Panc1 (cell line): ENCODE measurements around the gene ENOSF1.

Source experiments
- POLR2AphosphoS5 ChIP-seq: IDR thresholded peaks from 2 replicates; pipeline ENCODE4 v1.6.1; 2012; ENCODE audit warnings: mild to moderate bottlenecking, low read depth, low read length, moderate library complexity
- SIN3A ChIP-seq: IDR thresholded peaks from 2 replicates; pipeline ENCODE4 v1.6.1; 2012; ENCODE audit warnings: low read depth, mild to moderate bottlenecking, low read length, moderate library complexity, borderline replicate concordance; ENCODE audit not compliant: insufficient read depth
- TCF7L2 ChIP-seq: IDR thresholded peaks from 2 replicates; pipeline ENCODE4 v1.6.1; 2011; ENCODE audit warnings: mild to moderate bottlenecking, low read depth, low read length, inconsistent platforms
- TF ChIP-seq, protein P1 (sequence below): fragments of 450-650 bp; IDR thresholded peaks from 2 replicates; pipeline ENCODE4 v1.5.1; 2017; ENCODE audit warnings: mild to moderate bottlenecking
- TF ChIP-seq, protein P2 (sequence below), 2 experiments: IDR thresholded peaks; 2 replicates each; pipeline ENCODE4 v1.6.1; 2011 to 2012; ENCODE audit warnings: low read depth in 2 of 2, control low read depth in 1 of 2, low read length in 1 of 2, mild to moderate bottlenecking in 1 of 2, moderate library complexity in 1 of 2; ENCODE audit not compliant: insufficient read depth in 1 of 2

DNA sequence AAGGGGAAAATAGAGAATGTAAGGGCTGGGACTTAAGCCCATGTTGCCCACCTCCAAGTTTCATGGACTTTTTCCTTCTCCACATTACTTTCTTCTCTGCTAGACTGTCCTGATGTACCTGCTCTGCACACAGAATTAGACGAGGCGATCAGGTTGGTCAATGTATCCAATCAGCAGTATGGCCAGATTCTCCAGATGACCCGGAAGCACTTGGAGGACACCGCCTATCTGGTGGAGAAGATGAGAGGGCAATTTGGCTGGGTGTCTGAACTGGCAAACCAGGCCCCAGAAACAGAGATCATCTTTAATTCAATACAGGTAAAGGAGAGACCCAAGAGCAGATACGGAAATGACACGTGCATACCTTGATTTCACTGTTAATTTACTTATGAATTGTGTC, 71.2 kb downstream of the ENOSF1 start:
- TF ChIP-seq, protein P1, sequence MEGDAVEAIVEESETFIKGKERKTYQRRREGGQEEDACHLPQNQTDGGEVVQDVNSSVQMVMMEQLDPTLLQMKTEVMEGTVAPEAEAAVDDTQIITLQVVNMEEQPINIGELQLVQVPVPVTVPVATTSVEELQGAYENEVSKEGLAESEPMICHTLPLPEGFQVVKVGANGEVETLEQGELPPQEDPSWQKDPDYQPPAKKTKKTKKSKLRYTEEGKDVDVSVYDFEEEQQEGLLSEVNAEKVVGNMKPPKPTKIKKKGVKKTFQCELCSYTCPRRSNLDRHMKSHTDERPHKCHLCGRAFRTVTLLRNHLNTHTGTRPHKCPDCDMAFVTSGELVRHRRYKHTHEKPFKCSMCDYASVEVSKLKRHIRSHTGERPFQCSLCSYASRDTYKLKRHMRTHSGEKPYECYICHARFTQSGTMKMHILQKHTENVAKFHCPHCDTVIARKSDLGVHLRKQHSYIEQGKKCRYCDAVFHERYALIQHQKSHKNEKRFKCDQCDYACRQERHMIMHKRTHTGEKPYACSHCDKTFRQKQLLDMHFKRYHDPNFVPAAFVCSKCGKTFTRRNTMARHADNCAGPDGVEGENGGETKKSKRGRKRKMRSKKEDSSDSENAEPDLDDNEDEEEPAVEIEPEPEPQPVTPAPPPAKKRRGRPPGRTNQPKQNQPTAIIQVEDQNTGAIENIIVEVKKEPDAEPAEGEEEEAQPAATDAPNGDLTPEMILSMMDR, result no peak
- TF ChIP-seq SIN3A (no peak), TCF7L2 (no peak), POLR2AphosphoS5 (no peak)
- TF ChIP-seq, protein P2, sequence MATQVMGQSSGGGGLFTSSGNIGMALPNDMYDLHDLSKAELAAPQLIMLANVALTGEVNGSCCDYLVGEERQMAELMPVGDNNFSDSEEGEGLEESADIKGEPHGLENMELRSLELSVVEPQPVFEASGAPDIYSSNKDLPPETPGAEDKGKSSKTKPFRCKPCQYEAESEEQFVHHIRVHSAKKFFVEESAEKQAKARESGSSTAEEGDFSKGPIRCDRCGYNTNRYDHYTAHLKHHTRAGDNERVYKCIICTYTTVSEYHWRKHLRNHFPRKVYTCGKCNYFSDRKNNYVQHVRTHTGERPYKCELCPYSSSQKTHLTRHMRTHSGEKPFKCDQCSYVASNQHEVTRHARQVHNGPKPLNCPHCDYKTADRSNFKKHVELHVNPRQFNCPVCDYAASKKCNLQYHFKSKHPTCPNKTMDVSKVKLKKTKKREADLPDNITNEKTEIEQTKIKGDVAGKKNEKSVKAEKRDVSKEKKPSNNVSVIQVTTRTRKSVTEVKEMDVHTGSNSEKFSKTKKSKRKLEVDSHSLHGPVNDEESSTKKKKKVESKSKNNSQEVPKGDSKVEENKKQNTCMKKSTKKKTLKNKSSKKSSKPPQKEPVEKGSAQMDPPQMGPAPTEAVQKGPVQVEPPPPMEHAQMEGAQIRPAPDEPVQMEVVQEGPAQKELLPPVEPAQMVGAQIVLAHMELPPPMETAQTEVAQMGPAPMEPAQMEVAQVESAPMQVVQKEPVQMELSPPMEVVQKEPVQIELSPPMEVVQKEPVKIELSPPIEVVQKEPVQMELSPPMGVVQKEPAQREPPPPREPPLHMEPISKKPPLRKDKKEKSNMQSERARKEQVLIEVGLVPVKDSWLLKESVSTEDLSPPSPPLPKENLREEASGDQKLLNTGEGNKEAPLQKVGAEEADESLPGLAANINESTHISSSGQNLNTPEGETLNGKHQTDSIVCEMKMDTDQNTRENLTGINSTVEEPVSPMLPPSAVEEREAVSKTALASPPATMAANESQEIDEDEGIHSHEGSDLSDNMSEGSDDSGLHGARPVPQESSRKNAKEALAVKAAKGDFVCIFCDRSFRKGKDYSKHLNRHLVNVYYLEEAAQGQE (IDR thresholded peaks at IDR 0.05; ENCODE audit: insufficient read depth in 1 of 2, low read depth in 2 of 2, low read length in 1 of 2), result no peak
